ENCODE results near the gene EHBP1L1. TPM values are rescaled to one million over a fixed set of nuclear protein-coding genes. Genes with fewer than 3 reads are reported as not detected.

The EHBP1L1 gene
- total and polyA plus RNA-seq, 2 of the 13 experiments (the other 11 are each of a cell fraction or from before 2014, with no cell fraction given): 8.3 to 10.6 TPM

- TF ChIP-seq THAP7 (CRISPR knock-in tag; IDR thresholded peaks at IDR 0.05) (no peak), GMEB2 (CRISPR knock-in tag; IDR thresholded peaks at IDR 0.05; ENCODE audit: low read depth) (no peak), FOXM1 (CRISPR knock-in tag; IDR thresholded peaks at IDR 0.05) (no peak), ZNF816 (CRISPR knock-in tag; IDR thresholded peaks at IDR 0.05; ENCODE audit: borderline replicate concordance) (no peak), ZNF577 (CRISPR knock-in tag; IDR thresholded peaks at IDR 0.05; ENCODE audit: borderline replicate concordance, low read depth) (no peak), YEATS4 (CRISPR knock-in tag; IDR thresholded peaks at IDR 0.05; ENCODE audit: borderline replicate concordance) (no peak), ZNF598 (CRISPR knock-in tag; IDR thresholded peaks at IDR 0.05; ENCODE audit: borderline replicate concordance) (no peak), MED8 (CRISPR knock-in tag; IDR thresholded peaks at IDR 0.05; ENCODE audit: insufficient replicate concordance) (no peak), GPN1 (CRISPR knock-in tag; IDR thresholded peaks at IDR 0.05; ENCODE audit: borderline replicate concordance) (no peak), HOXA5 (CRISPR knock-in tag; IDR thresholded peaks at IDR 0.05) (no peak), ZBTB38 (CRISPR knock-in tag; IDR thresholded peaks at IDR 0.05) (no peak), MXD1 (CRISPR knock-in tag; IDR thresholded peaks at IDR 0.05) (0 out of 2 replicates have a peak, but pooled peaks have one; percentile 19), KDM1A (CRISPR knock-in tag; IDR thresholded peaks at IDR 0.05) (0 out of 2 replicates have a peak, but pooled peaks have one; percentile 9), ZNF337 (CRISPR knock-in tag; IDR thresholded peaks at IDR 0.05; ENCODE audit: borderline replicate concordance, low read depth) (no peak), ZNF256 (CRISPR knock-in tag; conservative IDR thresholded peaks at IDR 0.05) (no peak), ZNF138 (CRISPR knock-in tag; IDR thresholded peaks at IDR 0.05; ENCODE audit: low read depth) (0 out of 2 replicates have a peak, but pooled peaks have one; percentile 51)
- TF ChIP-seq, protein P1, sequence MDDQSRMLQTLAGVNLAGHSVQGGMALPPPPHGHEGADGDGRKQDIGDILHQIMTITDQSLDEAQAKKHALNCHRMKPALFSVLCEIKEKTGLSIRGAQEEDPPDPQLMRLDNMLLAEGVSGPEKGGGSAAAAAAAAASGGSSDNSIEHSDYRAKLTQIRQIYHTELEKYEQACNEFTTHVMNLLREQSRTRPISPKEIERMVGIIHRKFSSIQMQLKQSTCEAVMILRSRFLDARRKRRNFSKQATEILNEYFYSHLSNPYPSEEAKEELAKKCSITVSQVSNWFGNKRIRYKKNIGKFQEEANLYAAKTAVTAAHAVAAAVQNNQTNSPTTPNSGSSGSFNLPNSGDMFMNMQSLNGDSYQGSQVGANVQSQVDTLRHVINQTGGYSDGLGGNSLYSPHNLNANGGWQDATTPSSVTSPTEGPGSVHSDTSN (CRISPR knock-in tag; IDR thresholded peaks at IDR 0.05; ENCODE audit: borderline replicate concordance): no peak
- TF ChIP-seq, protein P2, sequence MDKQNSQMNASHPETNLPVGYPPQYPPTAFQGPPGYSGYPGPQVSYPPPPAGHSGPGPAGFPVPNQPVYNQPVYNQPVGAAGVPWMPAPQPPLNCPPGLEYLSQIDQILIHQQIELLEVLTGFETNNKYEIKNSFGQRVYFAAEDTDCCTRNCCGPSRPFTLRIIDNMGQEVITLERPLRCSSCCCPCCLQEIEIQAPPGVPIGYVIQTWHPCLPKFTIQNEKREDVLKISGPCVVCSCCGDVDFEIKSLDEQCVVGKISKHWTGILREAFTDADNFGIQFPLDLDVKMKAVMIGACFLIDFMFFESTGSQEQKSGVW (CRISPR knock-in tag; IDR thresholded peaks at IDR 0.05; ENCODE audit: borderline replicate concordance): no peak
- TF ChIP-seq, protein P3, sequence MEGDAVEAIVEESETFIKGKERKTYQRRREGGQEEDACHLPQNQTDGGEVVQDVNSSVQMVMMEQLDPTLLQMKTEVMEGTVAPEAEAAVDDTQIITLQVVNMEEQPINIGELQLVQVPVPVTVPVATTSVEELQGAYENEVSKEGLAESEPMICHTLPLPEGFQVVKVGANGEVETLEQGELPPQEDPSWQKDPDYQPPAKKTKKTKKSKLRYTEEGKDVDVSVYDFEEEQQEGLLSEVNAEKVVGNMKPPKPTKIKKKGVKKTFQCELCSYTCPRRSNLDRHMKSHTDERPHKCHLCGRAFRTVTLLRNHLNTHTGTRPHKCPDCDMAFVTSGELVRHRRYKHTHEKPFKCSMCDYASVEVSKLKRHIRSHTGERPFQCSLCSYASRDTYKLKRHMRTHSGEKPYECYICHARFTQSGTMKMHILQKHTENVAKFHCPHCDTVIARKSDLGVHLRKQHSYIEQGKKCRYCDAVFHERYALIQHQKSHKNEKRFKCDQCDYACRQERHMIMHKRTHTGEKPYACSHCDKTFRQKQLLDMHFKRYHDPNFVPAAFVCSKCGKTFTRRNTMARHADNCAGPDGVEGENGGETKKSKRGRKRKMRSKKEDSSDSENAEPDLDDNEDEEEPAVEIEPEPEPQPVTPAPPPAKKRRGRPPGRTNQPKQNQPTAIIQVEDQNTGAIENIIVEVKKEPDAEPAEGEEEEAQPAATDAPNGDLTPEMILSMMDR (CRISPR knock-in tag; IDR thresholded peaks at IDR 0.05): no peak
- TF ChIP-seq, protein P4, sequence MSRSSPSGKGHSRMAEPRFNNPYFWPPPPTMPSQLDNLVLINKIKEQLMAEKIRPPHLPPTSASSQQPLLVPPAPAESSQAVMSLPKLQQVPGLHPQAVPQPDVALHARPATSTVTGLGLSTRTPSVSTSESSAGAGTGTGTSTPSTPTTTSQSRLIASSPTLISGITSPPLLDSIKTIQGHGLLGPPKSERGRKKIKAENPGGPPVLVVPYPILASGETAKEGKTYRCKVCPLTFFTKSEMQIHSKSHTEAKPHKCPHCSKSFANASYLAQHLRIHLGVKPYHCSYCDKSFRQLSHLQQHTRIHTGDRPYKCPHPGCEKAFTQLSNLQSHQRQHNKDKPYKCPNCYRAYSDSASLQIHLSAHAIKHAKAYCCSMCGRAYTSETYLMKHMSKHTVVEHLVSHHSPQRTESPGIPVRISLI (CRISPR knock-in tag; IDR thresholded peaks at IDR 0.05; ENCODE audit: borderline replicate concordance): no peak
These were observed at the start of gene EHBP1L1 (continued) for GRCh38 chr11:65575568-65576231.

All from HepG2 (cell line).